ENCODE data around the gene PARP8. TPM values are rescaled to one million over a fixed set of nuclear protein-coding genes. Genes with fewer than 3 reads are reported as not detected.
"Not testable (repeated sequence)": the region's sequence is repeated elsewhere in the genome, so short reads cannot be mapped to it uniquely, and the experiment has no call there.

Gene PARP8
- total RNA-seq, 1 experiment from 2014 or later = 0.07 TPM

- Histone ChIP-seq H3K4me1 (ENCODE audit: insufficient read depth, low read length) (no peaks in the 10 kb centered on the region), H3K27ac (ENCODE audit: low read length) (no peak overlapping the region), H3K9ac (ENCODE audit: low read length) (no peak overlapping the region), H3K9me3 (ENCODE audit: low read length) (no peaks in the 10 kb centered on the region), H4K20me1 (ENCODE audit: low read length) (no peaks in the 10 kb centered on the region), H3K27me3 (ENCODE audit: low read length) (no peaks in the 10 kb centered on the region), H3K79me2 (ENCODE audit: low read length) (no peaks in the 10 kb centered on the region), H3F3A (ENCODE audit: low read length, unreplicated experiment) (no peaks in the 10 kb centered on the region), H3K4me3 (ENCODE audit: low read length) (no peak overlapping the region), H2AFZ (ENCODE audit: low read length) (no peak overlapping the region), H3K4me2 (ENCODE audit: low read length) (no peak overlapping the region), H3K9me2 (replicated peaks; ENCODE audit: low read length) (no peaks in the 10 kb centered on the region), H3K36me3 (ENCODE audit: low read depth, low read length) (no peaks in the 10 kb centered on the region)
- ChIA-PET CTCF (no interaction called here), POLR2A (ENCODE audit: unreplicated experiment) (no interaction called here)
- TF ChIP-seq EZH2phosphoT487 (IDR thresholded peaks at IDR 0.05; ENCODE audit: borderline replicate concordance, low read length) = no peak
- no TSS peak for BruUV-seq (replicated peaks)
- no peak for ATAC-seq
- DNase-seq = no peak
- intact Hi-C loops (cut with micrococcal nuclease) = no loop called here
Observed at GRCh38 chr5:50694027-50694590, 27.7 kb downstream of the PARP8 start.

GRCh38 chr5:50694626-50695025, 28.2 kb downstream of the PARP8 start:
- H3K79me2 ChIP-seq (ENCODE audit: low read length); DNase-seq; H2AFZ ChIP-seq (ENCODE audit: low read length); H3K4me1 ChIP-seq (ENCODE audit: insufficient read depth, low read length); H3K9me3 ChIP-seq (ENCODE audit: low read length); H3F3A ChIP-seq (ENCODE audit: low read length, unreplicated experiment); H3K9ac ChIP-seq (ENCODE audit: low read length); ATAC-seq; CTCF ChIA-PET; H3K36me3 ChIP-seq (ENCODE audit: low read depth, low read length); H3K27ac ChIP-seq (ENCODE audit: low read length); H4K20me1 ChIP-seq (ENCODE audit: low read length); intact Hi-C loops (cut with micrococcal nuclease); H3K27me3 ChIP-seq (ENCODE audit: low read length); H3K4me2 ChIP-seq (ENCODE audit: low read length); POLR2A ChIA-PET (ENCODE audit: unreplicated experiment); H3K9me2 ChIP-seq (replicated peaks; ENCODE audit: low read length); BruUV-seq (replicated peaks); H3K4me3 ChIP-seq (ENCODE audit: low read length): not testable (repeated sequence)

GRCh38 chr5:50697739-50698138, 31.3 kb downstream of the PARP8 start:
- no peaks in the 10 kb centered on the region for H3K36me3 ChIP-seq (ENCODE audit: low read depth, low read length)
- no peak overlapping the region for H2AFZ ChIP-seq (ENCODE audit: low read length)
- no peaks in the 10 kb centered on the region for H3K9me2 ChIP-seq (replicated peaks; ENCODE audit: low read length)
- BruUV-seq (replicated peaks) = no TSS peak
- no peak overlapping the region for H3K9ac ChIP-seq (ENCODE audit: low read length)
- intact Hi-C loops (cut with micrococcal nuclease) = no loop called here
- no peaks in the 10 kb centered on the region for H3K9me3 ChIP-seq (ENCODE audit: low read length)
- no peaks in the 10 kb centered on the region for H3K79me2 ChIP-seq (ENCODE audit: low read length)
- no peaks in the 10 kb centered on the region for H4K20me1 ChIP-seq (ENCODE audit: low read length)
- H3F3A ChIP-seq (ENCODE audit: low read length, unreplicated experiment) = no peaks in the 10 kb centered on the region
- ChIA-PET CTCF (no interaction called here), POLR2A (ENCODE audit: unreplicated experiment) (no interaction called here)
- no peak for DNase-seq
- H3K4me2 ChIP-seq (ENCODE audit: low read length) = no peak overlapping the region
- no peak for TF ChIP-seq CTCF (conservative IDR thresholded peaks at IDR 0.05; ENCODE audit: low read depth, low read length)
- TF ChIP-seq EZH2phosphoT487 (IDR thresholded peaks at IDR 0.05; ENCODE audit: borderline replicate concordance, low read length) = no peak
- no peak for TF ChIP-seq EZH2 (IDR thresholded peaks at IDR 0.05; ENCODE audit: low read length, unreplicated experiment)
- no peak overlapping the region for H3K27ac ChIP-seq (ENCODE audit: low read length)
- no peak overlapping the region for H3K4me3 ChIP-seq (ENCODE audit: low read length)
- H3K27me3 ChIP-seq (ENCODE audit: low read length) = no peaks in the 10 kb centered on the region
- no peaks in the 10 kb centered on the region for H3K4me1 ChIP-seq (ENCODE audit: insufficient read depth, low read length)
- no peak for ATAC-seq

GRCh38 chr5:50699737-50700136, 33.3 kb downstream of the PARP8 start:
- no peaks in the 10 kb centered on the region for H3K4me1 ChIP-seq (ENCODE audit: insufficient read depth, low read length)
- H3K9ac ChIP-seq (ENCODE audit: low read length) = no peak overlapping the region
- no peaks in the 10 kb centered on the region for H3K79me2 ChIP-seq (ENCODE audit: low read length)
- DNase-seq (no peak), ATAC-seq (no peak)
- H3K27me3 ChIP-seq (ENCODE audit: low read length) = no peaks in the 10 kb centered on the region
- H3K27ac ChIP-seq (ENCODE audit: low read length) = no peak overlapping the region
- ChIA-PET CTCF (no interaction called here), POLR2A (ENCODE audit: unreplicated experiment) (no interaction called here)
- no peaks in the 10 kb centered on the region for H3K9me3 ChIP-seq (ENCODE audit: low read length)
- no peaks in the 10 kb centered on the region for H3F3A ChIP-seq (ENCODE audit: low read length, unreplicated experiment)
- no peak overlapping the region for H2AFZ ChIP-seq (ENCODE audit: low read length)
- no peaks in the 10 kb centered on the region for H3K9me2 ChIP-seq (replicated peaks; ENCODE audit: low read length)
- no peak overlapping the region for H3K4me3 ChIP-seq (ENCODE audit: low read length)
- H4K20me1 ChIP-seq (ENCODE audit: low read length) = no peaks in the 10 kb centered on the region
- BruUV-seq (replicated peaks) = no TSS peak
- H3K4me2 ChIP-seq (ENCODE audit: low read length) = no peak overlapping the region
- no peak for TF ChIP-seq EZH2 (IDR thresholded peaks at IDR 0.05; ENCODE audit: low read length, unreplicated experiment)
- no peak for TF ChIP-seq CTCF (conservative IDR thresholded peaks at IDR 0.05; ENCODE audit: low read depth, low read length)
- no peak for TF ChIP-seq EZH2phosphoT487 (IDR thresholded peaks at IDR 0.05; ENCODE audit: borderline replicate concordance, low read length)
- intact Hi-C loops (cut with micrococcal nuclease) = no loop called here
- no peaks in the 10 kb centered on the region for H3K36me3 ChIP-seq (ENCODE audit: low read depth, low read length)

All from PC-3 (cell line).